CD4-positive, alpha-beta T cell treated with Interleukin-4 for 1 hour (primary cell): ENCODE data around the gene CPLANE1.
"Not testable (repeated sequence)": the region's sequence is repeated elsewhere in the genome, so short reads cannot be mapped to it uniquely, and the experiment has no call there.

Source experiments
- DNase-seq, 2 donors: peaks; one replicate each; pipeline ENCODE4 v3.0.0-alpha.2; 2020 to 2022

The CPLANE1 gene

GRCh38 chr5:37112383-37112991 is 136.7 kb downstream of the CPLANE1 start:
- DNase-seq: no peak

- DNase-seq: peak in 1 of 2 donors; percentile 58
These were observed 137.5 kb downstream of the CPLANE1 start for GRCh38 chr5:37111426-37112382.

- no peak for DNase-seq
These were observed 139.0 kb downstream of the CPLANE1 start for GRCh38 chr5:37110135-37110534.

GRCh38 chr5:37109338-37109737 is 139.8 kb downstream of the CPLANE1 start:
- no peak for DNase-seq

- DNase-seq: no peak
These were observed 145.9 kb downstream of the CPLANE1 start for GRCh38 chr5:37103302-37103701.

- not testable (repeated sequence) for DNase-seq
These were observed 149.9 kb downstream of the CPLANE1 start for GRCh38 chr5:37099267-37099666.

- DNase-seq: not testable (repeated sequence)
These were observed 155.4 kb downstream of the CPLANE1 start for GRCh38 chr5:37093795-37094194.

GRCh38 chr5:37090781-37091180 is 158.4 kb downstream of the CPLANE1 start:
- no peak for DNase-seq

GRCh38 chr5:37090123-37090726 is 159.0 kb downstream of the CPLANE1 start:
- no peak for DNase-seq

- DNase-seq: no peak
These were observed 161.2 kb downstream of the CPLANE1 start for GRCh38 chr5:37088009-37088408.

- DNase-seq: no peak
These were observed 162.6 kb downstream of the CPLANE1 start for GRCh38 chr5:37086466-37087173.

GRCh38 chr5:37086026-37086425 is 163.2 kb downstream of the CPLANE1 start:
- DNase-seq: not testable (repeated sequence)

GRCh38 chr5:37082977-37083376 is 166.2 kb downstream of the CPLANE1 start:
- not testable (repeated sequence) for DNase-seq

- DNase-seq: no peak
These were observed 168.5 kb downstream of the CPLANE1 start for GRCh38 chr5:37080697-37081096.

GRCh38 chr5:37077146-37077545 is 172.0 kb downstream of the CPLANE1 start:
- DNase-seq: no peak

GRCh38 chr5:37075399-37075950 is 173.7 kb downstream of the CPLANE1 start:
- DNase-seq: no peak

GRCh38 chr5:37071901-37072581 is 177.1 kb downstream of the CPLANE1 start:
- no peak for DNase-seq

- DNase-seq: no peak
These were observed 177.7 kb downstream of the CPLANE1 start for GRCh38 chr5:37071487-37071886.

GRCh38 chr5:37064442-37064841 is 184.7 kb downstream of the CPLANE1 start:
- no peak for DNase-seq

GRCh38 chr5:37063739-37064138 is 185.4 kb downstream of the CPLANE1 start:
- DNase-seq: no peak

GRCh38 chr5:37060030-37060429 is 189.1 kb downstream of the CPLANE1 start:
- no peak for DNase-seq

GRCh38 chr5:37056762-37057161 is 192.4 kb downstream of the CPLANE1 start:
- DNase-seq: no peak
